HEK293T (cell line): Measurements from ENCODE around the gene IRF2BP2.

Experiments
- ARNT ChIP-seq: fragments of 450-650 bp; IDR thresholded peaks from 2 replicates; pipeline ENCODE4 v1.6.1; 2017; ENCODE audit warnings: mild to moderate bottlenecking
- BHLHE40 ChIP-seq: fragments of 450-650 bp; IDR thresholded peaks from 2 replicates; pipeline ENCODE4 v1.6.1; 2016; ENCODE audit warnings: mild to moderate bottlenecking, moderate library complexity, borderline replicate concordance
- ELF4 ChIP-seq: fragments of 450-650 bp; IDR thresholded peaks from 2 replicates; pipeline ENCODE4 v1.6.1; 2017; ENCODE audit warnings: antibody characterized with exemption
- FOXK2 ChIP-seq: fragments of 450-650 bp; IDR thresholded peaks from 2 replicates; pipeline ENCODE4 v1.6.1; 2016; ENCODE audit warnings: mild to moderate bottlenecking
- FOXM1 ChIP-seq: fragments of 450-650 bp; IDR thresholded peaks from 2 replicates; pipeline ENCODE4 v1.6.1; 2017; ENCODE audit warnings: mild to moderate bottlenecking, borderline replicate concordance
- HDGF ChIP-seq: fragments of 450-650 bp; IDR thresholded peaks from 2 replicates; pipeline ENCODE4 v1.6.1; 2017; ENCODE audit warnings: antibody characterized with exemption, borderline replicate concordance
- L3MBTL2 ChIP-seq: fragments of 450-650 bp; conservative IDR thresholded peaks from 2 replicates; pipeline ENCODE4 v1.6.1; 2016; ENCODE audit warnings: mild to moderate bottlenecking
- NFRKB ChIP-seq: fragments of 450-650 bp; IDR thresholded peaks from 2 replicates; pipeline ENCODE4 v1.6.1; 2016; ENCODE audit warnings: mild to moderate bottlenecking, moderate library complexity
- SP1 ChIP-seq: fragments of 450-650 bp; IDR thresholded peaks from 2 replicates; pipeline ENCODE4 v1.6.1; 2017
- SUZ12 ChIP-seq: fragments of 450-650 bp; IDR thresholded peaks from 2 replicates; pipeline ENCODE4 v1.6.1; 2016; ENCODE audit warnings: mild to moderate bottlenecking
- TARDBP ChIP-seq: fragments of 450-650 bp; IDR thresholded peaks from 2 replicates; pipeline ENCODE4 v1.6.1; 2016
- ZNF384 ChIP-seq: fragments of 450-650 bp; IDR thresholded peaks from 2 replicates; pipeline ENCODE4 v1.6.1; 2016
- TF ChIP-seq, protein P1 (sequence below): fragments of 450-650 bp; IDR thresholded peaks from 2 replicates; pipeline ENCODE4 v1.6.1; 2016

DNA sequence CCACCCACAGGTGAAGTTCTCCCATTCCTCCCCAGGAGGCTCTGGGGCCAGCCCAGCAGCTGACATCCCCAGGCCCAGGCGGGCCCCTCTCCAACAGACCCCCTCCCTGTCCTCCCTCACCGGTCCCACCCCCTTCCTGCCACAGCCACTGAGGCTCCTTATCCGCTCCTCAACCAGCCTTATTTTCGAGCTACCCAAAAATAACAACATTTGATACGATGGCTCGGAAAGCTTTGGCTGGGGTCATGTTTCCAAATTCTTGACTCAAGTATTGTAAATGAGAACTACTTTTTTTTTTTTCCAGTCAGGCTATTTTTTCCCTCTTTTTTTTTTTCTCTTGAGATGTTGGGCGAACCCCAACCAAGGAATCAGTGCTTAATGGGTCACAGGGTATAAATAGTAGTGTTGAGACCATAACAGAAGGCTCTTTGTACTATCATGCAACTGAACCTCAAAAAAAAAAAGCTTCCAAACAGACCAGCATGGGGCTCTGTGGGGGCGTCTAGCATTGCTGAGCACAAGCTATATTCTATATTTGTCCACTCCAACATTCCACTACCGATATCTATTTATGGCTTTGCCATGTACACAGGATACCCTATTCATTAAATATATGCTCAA lies 27.2 kb downstream of the IRF2BP2 start:
- TF ChIP-seq L3MBTL2 (no peak), SUZ12 (no peak), BHLHE40 (no peak), SP1 (no peak), ZNF384 (no peak; the same call in 1 of the 2 replicates), HDGF (no peak), FOXM1 (no peak), ELF4 (no peak), FOXK2 (no peak), TARDBP (no peak), ARNT (no peak), NFRKB (no peak)
- TF ChIP-seq, protein P1, sequence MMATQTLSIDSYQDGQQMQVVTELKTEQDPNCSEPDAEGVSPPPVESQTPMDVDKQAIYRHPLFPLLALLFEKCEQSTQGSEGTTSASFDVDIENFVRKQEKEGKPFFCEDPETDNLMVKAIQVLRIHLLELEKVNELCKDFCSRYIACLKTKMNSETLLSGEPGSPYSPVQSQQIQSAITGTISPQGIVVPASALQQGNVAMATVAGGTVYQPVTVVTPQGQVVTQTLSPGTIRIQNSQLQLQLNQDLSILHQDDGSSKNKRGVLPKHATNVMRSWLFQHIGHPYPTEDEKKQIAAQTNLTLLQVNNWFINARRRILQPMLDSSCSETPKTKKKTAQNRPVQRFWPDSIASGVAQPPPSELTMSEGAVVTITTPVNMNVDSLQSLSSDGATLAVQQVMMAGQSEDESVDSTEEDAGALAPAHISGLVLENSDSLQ, result no peak
